Caco-2 (cell line): ENCODE measurements around the gene LIMS3. TPM values are rescaled to one million over a fixed set of nuclear protein-coding genes. Genes with fewer than 3 reads are reported as not detected.
"Not testable (repeated sequence)": the region's sequence is repeated elsewhere in the genome, so short reads cannot be mapped to it uniquely, and the experiment has no call there.

Experiments used
- BruUV-seq: library from RNA; stranded (reverse); fragments of 400-500 nt; replicated peaks from 2 replicates; lab custom pipeline; 2021; lab: Mats Ljungman, UMichigan
- CTCF ChIA-PET: fragments of 300-600 bp; sonication (Branson Sonifier 250); formaldehyde crosslinking; loops from one replicate; lab custom pipeline; 2022; ENCODE audit warnings: antibody characterized with exemption; lab: Charles Lee
- POLR2A ChIA-PET: fragments of 300-600 bp; sonication (Branson Sonifier 250); formaldehyde crosslinking; loops from one replicate; lab custom pipeline; 2022; ENCODE audit warnings: antibody characterized with exemption; lab: Charles Lee
- DNase-seq, 2 experiments: peaks; one replicate each; pipeline versions ENCODE4 v3.0.0 to v3.0.0-alpha.2; 2020 to 2022
- H3K27me3 ChIP-seq: replicated peaks from 2 replicates; pipeline ENCODE4 v1.6.0; 2011; ENCODE audit warnings: low read length; ENCODE audit not compliant: control insufficient read depth, insufficient read depth
- H3K36me3 ChIP-seq: 2 replicates; pipeline ENCODE4 v1.5.1; 2011; ENCODE audit warnings: low read length; ENCODE audit not compliant: control insufficient read depth, insufficient read depth
- H3K4me1 ChIP-seq: fragments of 250-450 bp; sonication (Bioruptor Pico); 2 replicates; pipeline ENCODE4 v1.5.1; 2020; ENCODE audit warnings: mild to moderate bottlenecking
- H3K4me3 ChIP-seq: 2 replicates; pipeline ENCODE4 v1.5.1; 2011; ENCODE audit warnings: low read depth, mild to moderate bottlenecking, control low read depth, low read length
- H3K9me3 ChIP-seq: fragments of 250-450 bp; sonication (Bioruptor Pico); 2 replicates; pipeline ENCODE4 v1.5.1; 2020; ENCODE audit warnings: mild to moderate bottlenecking, moderate library complexity
- H3K27ac Mint-ChIP-seq: one replicate; pipeline ENCODE4 v1.8.0; 2022; ENCODE audit warnings: mixed read lengths; ENCODE audit not compliant: unreplicated experiment
- H3K27me3 Mint-ChIP-seq: one replicate; pipeline ENCODE4 v1.8.0; 2022; ENCODE audit warnings: mixed read lengths; ENCODE audit not compliant: insufficient read depth, unreplicated experiment
- H3K36me3 Mint-ChIP-seq: one replicate; pipeline ENCODE4 v1.8.0; 2022; ENCODE audit warnings: mild to moderate bottlenecking, mixed read lengths; ENCODE audit not compliant: insufficient read depth, unreplicated experiment
- H3K4me1 Mint-ChIP-seq: one replicate; pipeline ENCODE4 v1.8.0; 2022; ENCODE audit warnings: low read depth, mixed read lengths; ENCODE audit not compliant: unreplicated experiment
- H3K4me3 Mint-ChIP-seq: one replicate; pipeline ENCODE4 v1.8.0; 2022; ENCODE audit warnings: mild to moderate bottlenecking, moderate library complexity, mixed read lengths; ENCODE audit not compliant: unreplicated experiment
- H3K9me3 Mint-ChIP-seq: one replicate; pipeline ENCODE4 v1.8.0; 2022; ENCODE audit warnings: mixed read lengths; ENCODE audit not compliant: unreplicated experiment
- intact Hi-C: fragments of 100-400 bp; cut with micrococcal nuclease; formaldehyde crosslinking; loops from one replicate; pipeline ENCODE4 v1.10.0; 2022; ENCODE audit not compliant: unreplicated experiment
- total RNA-seq: library from RNA; stranded (reverse); gene quantifications from 2 replicates; pipeline ENCODE4 v1.2.3, GENCODE V29; 2022

LIMS3 gene
- total RNA-seq, 1 experiment from 2014 or later = 4.0 TPM

DNA sequence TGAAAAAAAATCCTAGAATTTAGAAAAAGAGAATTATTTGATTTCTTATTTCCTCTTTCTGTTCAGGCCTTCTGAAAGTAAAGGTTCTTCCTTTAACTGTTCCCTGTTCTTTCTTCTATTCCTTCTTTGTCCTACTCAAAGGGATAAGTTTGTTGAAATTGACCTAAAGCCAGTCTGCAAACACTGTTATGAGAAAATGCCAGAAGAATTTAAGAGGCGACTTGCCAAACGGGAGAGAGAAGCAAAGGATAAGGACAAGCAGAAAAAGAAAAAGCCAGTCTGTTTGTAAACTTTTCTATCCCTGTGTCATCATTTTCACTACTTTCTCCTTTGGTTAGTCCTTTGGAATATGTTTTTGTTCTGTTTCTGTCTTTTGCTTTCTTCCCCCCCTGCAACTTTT is 26.0 kb downstream of the LIMS3 start:
- CTCF ChIA-PET, H3K27me3 ChIP-seq, H3K36me3 ChIP-seq, H3K9me3 Mint-ChIP-seq, POLR2A ChIA-PET, intact Hi-C loops, H3K36me3 Mint-ChIP-seq, H3K4me1 ChIP-seq, H3K27ac Mint-ChIP-seq, BruUV-seq, H3K27me3 Mint-ChIP-seq, H3K4me1 Mint-ChIP-seq, H3K9me3 ChIP-seq, DNase-seq, H3K4me3 ChIP-seq, H3K4me3 Mint-ChIP-seq: not testable (repeated sequence)

DNA sequence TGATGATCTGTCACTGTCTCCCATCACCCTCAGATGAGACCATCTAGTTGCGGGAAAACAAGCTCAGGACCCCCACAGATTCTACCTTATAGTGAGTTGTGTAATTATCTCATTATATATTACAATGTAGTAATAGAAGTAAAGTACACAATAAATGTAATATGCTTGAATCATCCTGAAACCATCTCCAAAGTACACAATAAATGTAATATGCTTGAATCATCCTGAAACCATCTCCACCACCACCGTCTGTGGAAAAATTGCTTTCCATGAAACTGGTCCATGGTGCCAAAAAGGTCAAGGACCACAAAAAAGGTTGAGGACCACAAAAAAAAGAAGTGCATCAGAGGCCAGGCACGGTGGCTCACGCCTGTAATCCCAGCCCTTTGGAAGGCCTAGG is 29.3 kb downstream of the LIMS3 start:
- H3K27me3 ChIP-seq, H3K4me3 Mint-ChIP-seq, H3K36me3 ChIP-seq, H3K27ac Mint-ChIP-seq, intact Hi-C loops, H3K9me3 ChIP-seq, H3K27me3 Mint-ChIP-seq, POLR2A ChIA-PET, BruUV-seq, H3K4me1 Mint-ChIP-seq, H3K9me3 Mint-ChIP-seq, H3K36me3 Mint-ChIP-seq, DNase-seq, H3K4me1 ChIP-seq, CTCF ChIA-PET, H3K4me3 ChIP-seq: not testable (repeated sequence)

DNA sequence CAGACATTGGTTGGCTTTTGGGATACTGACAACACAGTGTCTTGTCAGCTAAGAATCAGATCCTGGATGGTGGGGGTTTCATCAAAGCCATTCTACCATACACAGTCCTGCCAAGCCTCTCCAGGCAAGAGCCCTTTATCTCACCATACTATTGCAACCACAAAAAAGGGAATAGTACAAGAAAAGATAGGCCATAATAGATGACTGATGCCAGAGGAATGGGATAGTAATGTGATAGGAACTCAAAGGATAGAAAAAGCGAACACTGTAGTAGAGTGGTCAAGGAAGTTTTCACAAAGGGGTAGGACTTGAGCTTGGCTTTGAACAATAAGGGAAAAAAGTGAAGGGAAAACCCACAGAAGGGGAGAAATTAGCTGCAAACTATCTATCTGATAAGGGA is 30.7 kb downstream of the LIMS3 start:
- H3K4me1 ChIP-seq, POLR2A ChIA-PET, H3K27me3 ChIP-seq, H3K27me3 Mint-ChIP-seq, H3K9me3 ChIP-seq, intact Hi-C loops, DNase-seq, H3K4me3 ChIP-seq, H3K9me3 Mint-ChIP-seq, H3K36me3 ChIP-seq, CTCF ChIA-PET, H3K4me3 Mint-ChIP-seq, H3K4me1 Mint-ChIP-seq, H3K27ac Mint-ChIP-seq, H3K36me3 Mint-ChIP-seq, BruUV-seq: not testable (repeated sequence)

DNA sequence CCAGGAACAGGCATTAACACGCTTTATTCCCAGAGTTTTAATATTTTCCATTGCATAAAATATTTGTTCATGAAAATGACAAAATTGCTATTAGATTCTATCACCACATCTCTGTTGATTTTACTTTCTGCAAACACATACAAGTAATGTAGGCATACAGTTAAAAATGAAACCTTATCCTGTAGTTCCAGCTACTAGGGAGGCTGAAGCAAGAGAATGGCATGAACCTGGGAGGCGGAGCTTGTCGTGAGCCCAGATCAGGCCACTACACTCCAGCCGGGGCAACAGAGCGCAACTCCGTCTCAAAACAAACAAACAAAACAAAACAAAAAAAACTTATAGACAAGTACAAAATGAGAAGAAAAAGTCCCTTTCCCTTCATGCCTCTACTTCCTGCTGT is 38.0 kb downstream of the LIMS3 start:
- BruUV-seq, intact Hi-C loops: not testable (repeated sequence)

DNA sequence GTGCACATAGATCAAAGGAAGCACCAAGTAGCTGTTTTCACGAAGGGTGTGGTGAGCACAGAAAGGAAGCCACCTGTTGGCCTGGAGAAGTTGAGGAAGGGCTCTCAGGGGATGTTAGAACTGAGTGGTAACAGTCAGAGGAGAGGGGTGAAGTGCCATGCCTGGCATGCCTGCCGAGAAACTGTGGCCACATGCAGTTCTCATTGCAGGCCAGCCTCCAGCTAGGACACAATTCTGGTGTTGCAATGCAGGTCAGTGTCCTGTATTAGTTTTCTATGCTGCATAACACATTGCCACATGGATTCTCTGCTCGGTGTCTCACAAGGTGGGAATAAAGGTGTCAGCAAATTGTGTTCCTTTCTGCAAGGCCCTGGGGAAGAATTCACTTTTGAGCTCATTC is 46.9 kb downstream of the LIMS3 start:
- H3K9me3 ChIP-seq, CTCF ChIA-PET, H3K4me3 ChIP-seq, H3K36me3 Mint-ChIP-seq, H3K27me3 Mint-ChIP-seq, BruUV-seq, H3K36me3 ChIP-seq, DNase-seq, H3K4me1 Mint-ChIP-seq, H3K27ac Mint-ChIP-seq, POLR2A ChIA-PET, H3K4me3 Mint-ChIP-seq, H3K4me1 ChIP-seq, intact Hi-C loops, H3K9me3 Mint-ChIP-seq, H3K27me3 ChIP-seq: not testable (repeated sequence)

More for the DNA sequence above, 38.0 kb downstream of the LIMS3 start:
- CTCF ChIA-PET, H3K9me3 Mint-ChIP-seq, H3K27ac Mint-ChIP-seq, H3K27me3 ChIP-seq, H3K27me3 Mint-ChIP-seq, POLR2A ChIA-PET, DNase-seq, H3K36me3 Mint-ChIP-seq, H3K4me3 ChIP-seq, H3K36me3 ChIP-seq, H3K4me1 ChIP-seq, H3K4me1 Mint-ChIP-seq, H3K9me3 ChIP-seq, H3K4me3 Mint-ChIP-seq: not testable (repeated sequence)

DNA sequence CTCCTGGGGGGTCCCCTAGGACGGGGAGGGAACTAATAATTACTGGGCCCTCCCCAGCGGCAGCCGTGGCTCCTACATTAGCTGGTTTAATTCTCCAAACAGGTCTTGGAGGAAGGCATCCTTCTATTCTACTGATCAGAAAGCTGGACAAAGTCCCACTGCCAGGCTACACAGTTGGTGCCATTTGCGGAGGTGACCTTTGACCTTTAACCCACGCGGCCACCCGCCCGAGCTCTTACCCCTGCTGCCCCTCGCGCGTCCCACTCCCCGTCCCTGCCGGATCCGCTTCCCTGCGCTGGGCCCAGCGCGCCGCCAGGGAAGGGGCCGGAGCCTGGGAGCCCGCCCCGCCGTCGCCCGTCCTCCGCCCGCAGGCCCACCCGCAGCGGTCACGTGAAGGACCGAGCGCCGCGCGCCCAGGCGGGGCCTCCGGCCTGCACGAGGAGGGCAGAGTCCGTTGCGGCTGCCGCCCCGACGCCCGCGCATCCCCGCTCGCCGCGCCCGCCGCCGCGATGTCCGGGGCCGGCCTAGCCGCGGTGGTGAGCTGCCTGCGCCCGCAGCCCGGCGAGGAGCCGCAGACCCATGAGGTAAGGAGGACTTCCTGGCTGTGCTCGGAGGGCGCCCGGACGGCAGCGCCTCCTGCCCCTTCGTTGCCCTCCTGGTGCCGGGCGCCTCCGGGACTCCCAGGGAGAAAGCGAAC is 48.9 kb downstream of the LIMS3 start:
- CTCF ChIA-PET, H3K9me3 Mint-ChIP-seq: not testable (repeated sequence)

DNA sequence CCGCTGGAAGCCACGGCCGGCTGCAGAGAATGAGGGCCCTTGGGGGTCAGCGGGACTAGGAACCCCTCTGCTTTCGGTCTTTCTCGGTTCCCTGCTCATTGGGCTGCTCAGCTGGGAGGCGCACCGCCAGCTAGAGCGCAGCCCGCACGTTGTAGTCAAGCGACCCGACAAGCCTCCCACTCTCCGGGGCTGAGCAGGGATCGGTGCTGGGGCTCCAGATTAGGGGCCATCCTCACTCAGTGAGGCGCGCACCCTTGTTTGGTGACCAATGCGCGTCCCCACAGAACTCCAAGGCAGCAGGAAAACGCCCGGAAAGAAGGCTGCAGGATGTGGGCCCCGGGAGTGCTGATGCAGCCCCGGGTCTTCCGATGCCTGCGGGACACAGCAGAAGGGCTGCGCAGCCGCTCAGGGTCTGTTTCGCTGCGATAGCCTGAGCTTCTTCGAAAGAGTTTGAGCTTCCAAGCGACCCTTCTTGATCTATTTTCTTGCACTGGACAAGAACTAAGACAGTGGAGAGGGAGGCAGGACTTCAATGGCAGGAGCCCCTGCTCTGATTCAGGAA is 49.6 kb downstream of the LIMS3 start:
- CTCF ChIA-PET, BruUV-seq: not testable (repeated sequence)

More for the DNA sequence above, 48.9 kb downstream of the LIMS3 start:
- H3K4me3 ChIP-seq, H3K27me3 ChIP-seq, intact Hi-C loops, POLR2A ChIA-PET, H3K36me3 ChIP-seq, H3K4me1 ChIP-seq, H3K27ac Mint-ChIP-seq, H3K27me3 Mint-ChIP-seq, H3K4me3 Mint-ChIP-seq, H3K4me1 Mint-ChIP-seq, DNase-seq, H3K9me3 ChIP-seq, H3K36me3 Mint-ChIP-seq: not testable (repeated sequence)
- BruUV-seq = TSS peak; percentile 92

More for the DNA sequence above, 49.6 kb downstream of the LIMS3 start:
- H3K27ac Mint-ChIP-seq, H3K27me3 Mint-ChIP-seq, DNase-seq, intact Hi-C loops, H3K4me3 Mint-ChIP-seq, H3K4me1 ChIP-seq, H3K4me3 ChIP-seq, H3K27me3 ChIP-seq, H3K9me3 ChIP-seq, H3K9me3 Mint-ChIP-seq, H3K36me3 Mint-ChIP-seq, POLR2A ChIA-PET, H3K4me1 Mint-ChIP-seq, H3K36me3 ChIP-seq: not testable (repeated sequence)
